ENCODE results near the gene RMP24.

Gene RMP24

DNA sequence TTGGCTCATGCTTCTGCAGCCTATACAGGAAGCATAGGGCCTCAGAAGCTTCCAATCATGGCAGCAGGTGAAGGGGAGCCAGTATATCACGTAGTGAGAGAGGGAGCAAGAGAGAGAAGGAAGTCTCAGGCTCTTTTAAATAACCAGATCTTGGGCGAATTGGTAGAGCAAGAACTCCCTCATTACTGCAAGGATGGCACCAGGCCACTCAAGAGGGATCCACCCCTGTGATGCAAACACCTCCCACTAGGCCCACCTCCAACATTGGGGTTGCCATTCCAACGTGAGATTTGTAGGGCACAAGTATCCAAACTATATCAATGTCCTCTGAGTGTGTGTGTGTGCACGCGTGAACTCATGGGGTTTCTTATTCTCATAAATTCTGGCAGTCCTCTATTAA is 37.6 kb upstream of the RMP24 start:
- no peak for TF ChIP-seq CTCF (IDR thresholded peaks at IDR 0.05)
- H3K36me3 Mint-ChIP-seq (ENCODE audit: low read depth), result no peaks in the 10 kb centered on the region
- no peaks in the 10 kb centered on the region for H3K4me1 Mint-ChIP-seq
- no peak for DNase-seq
- H3K27me3 Mint-ChIP-seq (ENCODE audit: low read depth, poor library complexity), result peaks cover 5% of the 10 kb centered on the region
- H3K27ac Mint-ChIP-seq, result no peak overlapping the region
- peaks cover 13% of the 10 kb centered on the region for H3K9me3 Mint-ChIP-seq
- H3K4me3 Mint-ChIP-seq, result no peak overlapping the region

- H3K27me3 Mint-ChIP-seq (ENCODE audit: low read depth, poor library complexity), result peaks cover 5% of the 10 kb centered on the region
- no peaks in the 10 kb centered on the region for H3K4me1 Mint-ChIP-seq
- H3K4me3 Mint-ChIP-seq, result no peak overlapping the region
- H3K27ac Mint-ChIP-seq, result peak overlapping the region; percentile 16
- H3K9me3 Mint-ChIP-seq, result peaks cover 5% of the 10 kb centered on the region
- no peak for DNase-seq
- no peak for TF ChIP-seq CTCF (IDR thresholded peaks at IDR 0.05)
- H3K36me3 Mint-ChIP-seq (ENCODE audit: low read depth), result no peaks in the 10 kb centered on the region
These were observed 36.7 kb upstream of the RMP24 start for GRCh38 chr18:35935805-35936204.

DNA sequence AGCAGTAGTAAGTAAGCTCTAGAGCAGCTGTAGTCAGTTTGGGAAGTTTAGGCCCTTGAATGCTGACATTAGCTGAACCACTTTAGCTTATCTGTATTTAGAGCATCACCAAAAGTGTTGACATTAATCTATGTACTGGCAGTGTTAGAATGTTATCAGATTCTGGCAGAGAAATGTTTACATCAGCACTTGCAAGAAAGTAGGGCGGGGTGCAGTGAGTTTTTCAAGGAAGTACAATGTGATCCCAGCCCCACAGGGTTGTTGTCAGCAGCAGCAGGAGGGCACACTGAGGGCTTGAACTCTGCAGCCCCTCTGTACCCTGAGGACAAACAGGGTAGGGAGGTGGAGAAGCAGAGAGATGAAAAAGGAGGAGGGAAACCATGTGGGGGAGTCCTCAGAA is 35.5 kb upstream of the RMP24 start:
- H3K4me1 Mint-ChIP-seq, result no peaks in the 10 kb centered on the region
- no peak overlapping the region for H3K27ac Mint-ChIP-seq
- peaks cover 3% of the 10 kb centered on the region for H3K9me3 Mint-ChIP-seq
- no peaks in the 10 kb centered on the region for H3K36me3 Mint-ChIP-seq (ENCODE audit: low read depth)
- DNase-seq, result no peak
- peaks cover 8% of the 10 kb centered on the region for H3K27me3 Mint-ChIP-seq (ENCODE audit: low read depth, poor library complexity)
- no peak for TF ChIP-seq CTCF (IDR thresholded peaks at IDR 0.05)
- no peak overlapping the region for H3K4me3 Mint-ChIP-seq

DNA sequence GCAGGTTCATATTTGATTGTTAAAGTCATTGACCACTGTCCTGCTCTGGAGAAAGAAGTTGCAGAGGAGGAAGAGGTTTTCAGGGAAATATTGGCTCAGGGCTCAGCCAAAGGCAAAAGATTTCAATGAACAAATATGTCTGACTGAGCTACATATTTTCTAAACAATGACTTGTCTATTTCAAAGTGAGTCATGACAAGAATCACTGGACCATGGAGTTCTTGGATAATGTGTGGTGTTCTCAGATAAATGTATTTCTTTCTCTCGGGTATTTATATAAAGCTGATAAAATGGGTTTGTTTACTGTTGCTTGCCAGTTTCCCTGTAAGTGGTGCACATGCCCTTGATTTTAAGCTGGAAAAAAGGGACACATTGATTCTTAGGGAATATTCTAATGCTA is 34.3 kb upstream of the RMP24 start:
- no peak for DNase-seq
- Mint-ChIP-seq H3K4me3 (no peak overlapping the region), H3K9me3 (peaks cover 3% of the 10 kb centered on the region), H3K27me3 (ENCODE audit: low read depth, poor library complexity) (peaks cover 8% of the 10 kb centered on the region), H3K36me3 (ENCODE audit: low read depth) (no peaks in the 10 kb centered on the region), H3K4me1 (no peaks in the 10 kb centered on the region), H3K27ac (no peak overlapping the region)
- TF ChIP-seq CTCF (IDR thresholded peaks at IDR 0.05), result no peak

GRCh38 chr18:35938562-35938961 is 33.9 kb upstream of the RMP24 start:
- no peak overlapping the region for H3K4me3 Mint-ChIP-seq
- DNase-seq, result no peak
- H3K4me1 Mint-ChIP-seq, result no peaks in the 10 kb centered on the region
- H3K27me3 Mint-ChIP-seq (ENCODE audit: low read depth, poor library complexity), result peaks cover 8% of the 10 kb centered on the region
- TF ChIP-seq CTCF (IDR thresholded peaks at IDR 0.05), result no peak
- peaks cover 3% of the 10 kb centered on the region for H3K9me3 Mint-ChIP-seq
- no peaks in the 10 kb centered on the region for H3K36me3 Mint-ChIP-seq (ENCODE audit: low read depth)
- H3K27ac Mint-ChIP-seq, result no peak overlapping the region

- peaks cover 8% of the 10 kb centered on the region for H3K27me3 Mint-ChIP-seq (ENCODE audit: low read depth, poor library complexity)
- H3K36me3 Mint-ChIP-seq (ENCODE audit: low read depth), result no peaks in the 10 kb centered on the region
- peaks cover 3% of the 10 kb centered on the region for H3K9me3 Mint-ChIP-seq
- peak; percentile 29 for TF ChIP-seq CTCF (IDR thresholded peaks at IDR 0.05)
- H3K4me1 Mint-ChIP-seq, result no peaks in the 10 kb centered on the region
- no peak overlapping the region for H3K27ac Mint-ChIP-seq
- no peak for DNase-seq
- no peak overlapping the region for H3K4me3 Mint-ChIP-seq
These were observed 33.3 kb upstream of the RMP24 start for GRCh38 chr18:35939138-35939537.
